Ovary (tissue), 9 donors: ENCODE results near the gene ASB14. TPM values are rescaled to one million over a fixed set of nuclear protein-coding genes. Genes with fewer than 3 reads are reported as not detected.
A peak's percentile ranks its signal among the peaks of the same experiment; 100 is the strongest.

ENCODE experiments used
- DNase-seq, 5 donors: peaks; one replicate each; pipeline ENCODE4 v3.0.0-alpha.2; 2019 to 2020
- H3K27ac ChIP-seq, 2 donors: fragments of 200-600 bp; one replicate each; pipeline versions ENCODE4 v1.5.1 to v1.8.0; 2019 to 2022
- H3K27me3 ChIP-seq: fragments of 200-600 bp; one replicate; pipeline ENCODE4 v1.8.0; 2022
- H3K36me3 ChIP-seq: fragments of 200-600 bp; sonication (generic); one replicate; pipeline ENCODE4 v1.5.1; 2019
- H3K4me1 ChIP-seq: one replicate; pipeline ENCODE4 v1.8.1; 2013; ENCODE audit warnings: mild to moderate bottlenecking, moderate library complexity; ENCODE audit not compliant: insufficient read depth
- H3K4me3 ChIP-seq: fragments of 200-600 bp; sonication (generic); one replicate; pipeline ENCODE4 v1.5.1; 2017
- H3K9me3 ChIP-seq, 2 donors: fragments of 200-600 bp in 1 of 2; sonication (generic) in 1 of 2; one replicate each; pipeline versions ENCODE4 v1.5.1 to v1.8.1; 2013 to 2019; ENCODE audit warnings: mild to moderate bottlenecking in 1 of 2, moderate library complexity in 1 of 2
- POLR2A ChIP-seq: fragments of 450-650 bp; IDR thresholded peaks from one replicate; pipeline ENCODE4 v1.6.1; 2017; ENCODE audit warnings: antibody characterized with exemption, mild to moderate bottlenecking, moderate library complexity
- WGBS, 3 donors: extraction: QIAGEN DNeasy Blood & Tissue Kit in 1 of 3; methylation state at CpG; one replicate each; pipeline versions ENCODE4 v1.1.5 to v1.1.7; 2013 to 2017; 5-methylcytosine and 5-hydroxymethylcytosine counted together
- intact Hi-C, 4 donors: fragments of 100-400 bp; cut with DNase I; formaldehyde crosslinking; loops; one replicate each; pipeline versions ENCODE4 v1.11.0 to v1.15.1; 2022 to 2023
- polyA plus RNA-seq, 2 donors: library from polyadenylated mRNA; stranded (reverse); fragments of 200-250 nt in 1 of 2; fragments of 350-450 nt in 1 of 2; fragmentation: Illumina TruSeq in 1 of 2; extraction: RNeasy Lipid Tissue Mini Kit (QIAGEN cat#74804) in 1 of 2; gene quantifications; one replicate each; pipeline ENCODE4 v1.2.3, GENCODE V29; 2013 to 2014
- total RNA-seq, 7 donors: library from RNA; depleted of rRNA in 2 of 7; stranded (reverse); fragments of >200 nt in 2 of 7; fragmentation: NEBNext Ultra II Directional in 3 of 7; extraction: Animal tissue kit (Norgen Biotek cat#: 25700) in 3 of 7; gene quantifications; one replicate each; pipeline versions ENCODE4 v1.1.0 to v1.2.4, GENCODE V29; 2016 to 2023
- TF ChIP-seq, protein P1 (sequence below), 3 donors: fragments of 450-650 bp in 2 of 3; fragments of 200-600 bp in 1 of 3; IDR thresholded peaks; one replicate each; pipeline versions ENCODE4 v1.5.1 to v1.8.0; 2016 to 2022; ENCODE audit warnings: antibody characterized with exemption in 3 of 3, mild to moderate bottlenecking in 1 of 3
- donor health status: DM: no; HTN: no; CAD: no; lungs with moderate emphysema.
- donor health status: DM: no; HTN: no; CAD: no.
- donor health status: Bipolar disorder and iron deficiency.
- donor health status: DM: yes; HTN: yes; CAD: no.
- donor health status: DM: no; HTN: no; CAD: no.
- donor health status: DM: yes; HTN: yes; CAD: no.

Gene ASB14
- total and polyA plus RNA-seq, 9 donors: 0.05 to 0.80 TPM; not detected in 7

DNA sequence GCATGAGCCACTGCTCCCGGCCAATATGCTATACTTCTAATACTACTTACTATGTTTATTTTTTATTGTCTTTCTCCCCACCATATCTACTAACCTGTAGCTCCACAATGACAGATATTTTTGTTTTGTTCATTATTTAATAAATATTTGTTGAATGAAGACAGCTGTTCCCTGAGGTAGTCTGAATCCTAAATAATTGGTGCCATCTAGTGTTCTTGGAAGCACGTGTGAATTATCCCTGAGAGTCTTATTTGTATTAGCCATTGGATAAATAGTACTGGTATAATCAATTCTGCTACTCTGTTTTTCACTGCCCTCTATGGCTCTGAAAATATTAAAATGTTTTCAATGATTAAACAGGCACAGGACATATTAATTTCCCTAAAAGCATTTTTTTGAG lies 70.6 kb downstream of the ASB14 start:
- H3K4me3 ChIP-seq: no peak overlapping the region
- no peaks in the 10 kb centered on the region for H3K4me1 ChIP-seq
- no peaks in the 10 kb centered on the region for H3K9me3 ChIP-seq
- intact Hi-C loops: loop anchor here in 2 of 4 donors (5.0 to 10.0 kb wide), 3 partner anchors 55 to 127 kb away; partner anchors contain the start of gene IL17RD (in 2 of the 2)
- DNase-seq: no peak
- WGBS, 3 donors: 12 to 38% (median 24%) methylated on average over 2 of the region's 2 CpGs
- no peaks in the 10 kb centered on the region for H3K36me3 ChIP-seq
- TF ChIP-seq POLR2A: no peak
- TF ChIP-seq, protein P1, sequence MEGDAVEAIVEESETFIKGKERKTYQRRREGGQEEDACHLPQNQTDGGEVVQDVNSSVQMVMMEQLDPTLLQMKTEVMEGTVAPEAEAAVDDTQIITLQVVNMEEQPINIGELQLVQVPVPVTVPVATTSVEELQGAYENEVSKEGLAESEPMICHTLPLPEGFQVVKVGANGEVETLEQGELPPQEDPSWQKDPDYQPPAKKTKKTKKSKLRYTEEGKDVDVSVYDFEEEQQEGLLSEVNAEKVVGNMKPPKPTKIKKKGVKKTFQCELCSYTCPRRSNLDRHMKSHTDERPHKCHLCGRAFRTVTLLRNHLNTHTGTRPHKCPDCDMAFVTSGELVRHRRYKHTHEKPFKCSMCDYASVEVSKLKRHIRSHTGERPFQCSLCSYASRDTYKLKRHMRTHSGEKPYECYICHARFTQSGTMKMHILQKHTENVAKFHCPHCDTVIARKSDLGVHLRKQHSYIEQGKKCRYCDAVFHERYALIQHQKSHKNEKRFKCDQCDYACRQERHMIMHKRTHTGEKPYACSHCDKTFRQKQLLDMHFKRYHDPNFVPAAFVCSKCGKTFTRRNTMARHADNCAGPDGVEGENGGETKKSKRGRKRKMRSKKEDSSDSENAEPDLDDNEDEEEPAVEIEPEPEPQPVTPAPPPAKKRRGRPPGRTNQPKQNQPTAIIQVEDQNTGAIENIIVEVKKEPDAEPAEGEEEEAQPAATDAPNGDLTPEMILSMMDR (IDR thresholded peaks at IDR 0.05): peak in 2 of 3 donors; percentile 39 to 49
- no peaks in the 10 kb centered on the region for H3K27me3 ChIP-seq
- H3K27ac ChIP-seq: no peak overlapping the region

Other genes starting within 250 kb of the ASB14 start
- under 1 TPM in 2 of 7 donors, not detected in 5; 0.10 TPM for gene SPATA12, start 232.0 kb downstream of the ASB14 start, total RNA-seq
- under 1 TPM; 0.02 to 0.12 TPM for gene SPATA12, start 232.0 kb downstream of the ASB14 start, polyA plus RNA-seq
- gene IL17RD, start 127.3 kb downstream of the ASB14 start, total RNA-seq: 10 to 100 TPM; 14.4 to 35.8 (median 27.0) TPM
- gene IL17RD, start 127.3 kb downstream of the ASB14 start, polyA plus RNA-seq: 10 to 100 TPM; 10.7 to 21.0 TPM
- 1 to 10 TPM in 1 of 7 donors, under 1 TPM in 5, not detected in 1; 0.23 to 1.3 (median 0.65) TPM for gene HESX1, start 92.7 kb downstream of the ASB14 start, total RNA-seq
- 1 to 10 TPM; 1.3 to 1.4 TPM for gene HESX1, start 92.7 kb downstream of the ASB14 start, polyA plus RNA-seq
- 10 to 100 TPM; 33.9 to 69.6 (median 50.9) TPM for gene APPL1, start 65.0 kb downstream of the ASB14 start, total RNA-seq
- gene APPL1, start 65.0 kb downstream of the ASB14 start, polyA plus RNA-seq: 10 to 100 TPM; 20.2 to 25.5 TPM